HG02943 (cell line): Measurements from ENCODE around the gene C1orf74.

Experiments used
- ATAC-seq: cut with Tn5 transposase; IDR thresholded peaks from one replicate; pipeline ENCODE4 v1.9.1; 2021; ENCODE audit warnings: mild to moderate bottlenecking, low read depth, moderate library complexity; ENCODE audit not compliant: unreplicated experiment

The C1orf74 gene

DNA sequence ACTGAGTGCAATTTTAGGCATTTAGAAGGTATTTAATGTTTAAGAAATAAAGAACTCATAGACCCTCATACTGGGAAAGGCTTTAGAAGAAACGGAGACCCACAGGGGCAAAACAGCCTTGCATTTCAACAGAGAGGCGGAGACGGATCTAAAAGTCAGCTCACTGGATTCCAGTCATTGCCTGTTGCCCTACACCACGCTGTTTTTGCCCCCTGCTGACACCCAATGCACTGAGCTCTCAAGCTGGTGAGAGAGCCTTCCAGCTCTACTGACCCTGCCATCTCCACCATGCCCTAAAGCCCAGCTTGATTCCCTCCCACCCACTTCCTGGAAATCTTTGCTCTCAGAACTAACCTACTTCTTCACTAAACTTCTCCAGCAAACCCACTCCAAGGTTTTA is 35.7 kb downstream of the C1orf74 start:
- no peak for ATAC-seq

DNA sequence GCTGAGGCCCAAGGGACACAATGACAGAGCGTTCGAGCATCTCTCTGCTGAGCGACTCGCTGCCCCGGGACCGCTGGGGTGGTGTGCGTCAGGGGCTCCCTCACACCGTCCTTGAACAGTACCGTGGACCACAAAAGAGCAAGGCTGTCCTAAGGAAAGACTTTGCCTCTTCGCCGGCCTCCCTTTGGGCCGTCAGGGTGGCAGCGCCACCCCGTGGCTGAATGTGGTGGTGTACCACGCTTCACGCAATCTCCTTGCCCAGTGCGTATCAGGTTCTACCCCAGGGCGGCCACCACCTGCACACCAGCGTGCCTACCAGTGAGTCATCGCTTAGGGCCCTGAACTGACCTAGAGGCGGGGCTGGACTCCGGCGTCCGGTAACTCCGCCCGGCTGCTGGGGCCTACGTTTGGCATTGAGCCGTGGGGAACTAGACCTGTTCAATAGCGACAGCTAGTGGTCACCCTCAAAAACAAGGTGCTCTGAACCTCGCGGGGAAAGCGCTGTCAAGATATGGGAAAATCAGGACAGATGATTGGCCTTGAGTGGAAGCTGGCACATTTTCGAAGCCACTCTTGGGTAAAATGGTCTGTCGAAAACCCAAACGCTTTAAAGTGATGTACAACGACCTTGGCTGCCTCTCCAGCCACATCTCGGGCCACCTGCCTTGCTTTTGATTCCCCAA is 36.6 kb downstream of the C1orf74 start:
- peak; percentile 81 for ATAC-seq

DNA sequence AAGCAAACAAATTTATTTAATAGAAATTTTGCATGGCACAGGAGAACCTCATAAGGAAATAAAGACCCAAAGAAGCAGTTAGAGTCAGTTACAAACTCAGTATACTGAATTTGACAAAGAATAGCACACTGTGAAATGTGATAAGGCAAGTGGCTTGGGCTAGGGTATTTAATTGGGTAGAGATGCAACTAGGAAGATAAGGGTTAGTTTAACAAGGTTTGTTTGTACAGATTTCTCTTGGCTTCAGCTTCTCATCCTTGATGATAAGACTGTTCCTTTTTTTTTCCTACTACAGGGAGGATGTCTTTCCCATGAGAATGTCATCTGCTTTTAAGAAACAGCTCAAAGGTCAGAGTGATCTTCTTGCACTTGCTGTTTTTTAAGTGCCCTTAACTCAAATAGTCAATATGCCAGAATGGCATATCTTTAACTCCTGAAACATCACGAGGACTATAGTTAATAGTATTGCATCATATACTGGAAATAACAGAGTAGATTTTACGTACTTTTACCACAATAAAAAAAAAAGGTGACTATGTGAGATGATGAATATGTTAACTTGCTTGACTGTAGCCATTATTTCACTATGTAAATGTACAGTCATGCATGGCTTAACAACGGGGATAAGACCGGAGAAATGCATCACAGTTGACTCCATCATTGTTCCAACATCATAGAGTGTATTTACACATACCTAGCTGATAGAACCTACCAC is 37.8 kb downstream of the C1orf74 start:
- no peak for ATAC-seq

DNA sequence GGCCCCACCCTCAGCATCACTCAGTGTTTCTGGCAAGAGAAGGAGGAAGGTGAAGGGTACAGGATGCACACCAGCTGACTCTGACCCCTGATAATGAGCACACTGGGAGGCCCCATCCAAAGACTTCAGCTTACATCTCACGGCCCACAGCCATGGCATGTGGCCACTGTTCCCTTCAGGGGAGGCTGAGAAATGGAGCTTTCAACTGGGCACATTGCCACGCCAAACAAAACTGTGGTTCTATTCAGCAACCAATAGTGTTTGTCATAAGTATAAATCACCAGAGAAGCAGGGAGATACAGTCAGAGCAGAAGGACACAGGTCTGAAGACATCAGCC is 41.2 kb downstream of the C1orf74 start:
- no peak for ATAC-seq

DNA sequence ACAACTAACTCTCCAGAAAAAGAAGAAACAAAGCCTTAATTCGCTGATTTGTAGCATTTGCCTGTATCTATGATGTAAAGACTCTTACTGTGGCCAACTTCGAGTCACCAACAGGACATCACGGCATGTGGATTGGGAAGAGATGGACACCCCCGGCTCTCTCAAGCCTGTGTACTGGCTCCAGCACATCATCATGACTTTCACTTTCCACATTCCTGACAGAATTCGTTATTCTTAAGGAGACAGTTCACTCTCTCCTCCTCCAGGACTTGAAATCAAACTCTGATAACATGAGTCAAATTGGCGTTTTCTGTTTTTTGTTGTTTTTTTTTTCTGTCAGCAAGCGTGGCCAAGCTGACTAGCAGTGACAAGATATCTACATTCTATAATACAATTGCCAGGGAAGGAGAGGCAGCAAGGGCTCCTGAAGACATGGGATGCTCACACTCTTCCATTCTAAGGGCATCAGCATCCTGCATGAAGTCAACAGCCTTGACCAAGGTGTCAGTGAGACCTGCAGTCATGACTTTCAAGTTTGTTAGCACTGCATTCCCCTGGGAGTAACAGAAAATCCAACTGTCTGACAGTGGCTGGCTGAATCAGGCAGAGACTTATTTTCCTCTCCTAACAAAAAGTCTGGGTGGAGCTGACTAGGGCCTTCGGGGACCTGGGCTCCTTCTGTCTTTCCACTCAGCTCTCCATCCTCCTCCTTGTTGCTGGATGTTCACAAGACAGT is 41.8 kb downstream of the C1orf74 start:
- ATAC-seq = no peak

DNA sequence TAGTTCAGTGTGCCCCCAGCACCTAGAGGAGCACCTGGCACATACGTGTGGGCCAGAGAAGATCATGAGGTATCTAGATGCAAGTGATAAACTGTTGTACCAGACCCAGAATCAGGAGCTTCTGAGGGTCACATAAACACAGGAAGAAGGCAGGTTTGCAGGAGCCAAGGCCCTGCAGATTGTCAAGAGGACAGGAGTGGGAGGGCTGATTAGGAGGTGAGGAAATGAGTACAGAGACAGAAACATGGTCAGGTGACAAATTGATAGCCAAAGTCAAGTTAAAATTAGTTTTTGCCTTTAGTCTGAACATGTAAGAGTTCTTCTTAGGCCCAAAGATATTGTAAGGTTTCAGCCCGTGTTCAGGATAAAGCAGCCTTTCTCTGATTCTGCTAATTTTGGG is 42.5 kb downstream of the C1orf74 start:
- no peak for ATAC-seq

DNA sequence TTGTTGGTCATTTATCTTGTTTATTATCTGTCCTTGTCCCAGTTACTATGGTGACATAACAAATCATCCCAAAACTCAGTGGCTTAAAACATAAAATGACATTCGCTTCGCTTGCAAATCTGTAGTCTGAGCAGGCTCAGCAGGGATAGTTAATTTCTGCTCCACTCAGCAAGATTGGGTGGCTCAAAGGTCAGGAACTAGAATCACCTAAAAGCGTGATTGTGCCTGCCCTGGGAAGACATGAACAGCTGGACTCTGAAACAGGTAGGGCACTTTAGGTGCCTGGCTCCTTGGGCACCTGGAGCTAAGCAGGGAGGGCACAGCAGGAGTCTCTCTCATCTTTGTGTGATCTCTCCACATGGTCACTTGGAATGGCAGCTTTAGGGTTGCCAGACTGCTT is 43.2 kb downstream of the C1orf74 start:
- no peak for ATAC-seq

DNA sequence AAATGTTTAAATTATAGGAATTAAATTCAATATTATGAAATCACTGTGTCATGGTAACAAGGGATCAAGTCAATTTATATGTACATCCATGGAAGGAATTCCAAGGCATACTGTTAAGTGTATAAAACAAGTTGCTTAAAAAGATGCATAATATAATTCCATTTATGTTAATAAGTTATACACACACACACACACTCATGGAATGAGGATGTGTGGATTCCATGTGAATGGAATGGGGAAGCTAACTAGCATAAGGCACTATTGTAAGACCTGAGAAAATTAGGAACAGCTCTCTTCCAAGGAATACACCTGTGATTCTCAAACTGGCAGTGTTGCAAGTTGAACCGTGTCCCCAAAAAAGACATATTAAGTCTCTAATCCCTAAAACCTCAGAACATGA is 46.1 kb downstream of the C1orf74 start:
- ATAC-seq = no peak

DNA sequence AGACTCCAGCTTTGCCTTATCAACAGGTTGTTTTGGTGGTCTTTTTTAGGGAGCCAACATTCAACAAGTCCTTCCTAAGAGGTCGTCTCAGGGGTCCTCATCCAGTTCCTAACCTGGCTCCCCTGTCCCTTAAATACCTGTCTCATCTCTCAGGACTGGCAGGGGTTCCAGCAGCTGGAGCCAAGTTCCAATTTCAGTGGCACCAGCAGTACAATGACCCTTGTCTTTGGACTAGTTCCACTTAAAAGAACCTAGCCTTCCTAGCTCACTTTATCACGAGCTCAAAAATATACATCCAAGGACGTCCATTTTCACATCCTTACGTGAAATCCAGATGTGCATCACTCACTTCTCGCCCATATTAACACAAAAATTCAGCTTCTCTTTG is 47.2 kb downstream of the C1orf74 start:
- ATAC-seq = no peak

DNA sequence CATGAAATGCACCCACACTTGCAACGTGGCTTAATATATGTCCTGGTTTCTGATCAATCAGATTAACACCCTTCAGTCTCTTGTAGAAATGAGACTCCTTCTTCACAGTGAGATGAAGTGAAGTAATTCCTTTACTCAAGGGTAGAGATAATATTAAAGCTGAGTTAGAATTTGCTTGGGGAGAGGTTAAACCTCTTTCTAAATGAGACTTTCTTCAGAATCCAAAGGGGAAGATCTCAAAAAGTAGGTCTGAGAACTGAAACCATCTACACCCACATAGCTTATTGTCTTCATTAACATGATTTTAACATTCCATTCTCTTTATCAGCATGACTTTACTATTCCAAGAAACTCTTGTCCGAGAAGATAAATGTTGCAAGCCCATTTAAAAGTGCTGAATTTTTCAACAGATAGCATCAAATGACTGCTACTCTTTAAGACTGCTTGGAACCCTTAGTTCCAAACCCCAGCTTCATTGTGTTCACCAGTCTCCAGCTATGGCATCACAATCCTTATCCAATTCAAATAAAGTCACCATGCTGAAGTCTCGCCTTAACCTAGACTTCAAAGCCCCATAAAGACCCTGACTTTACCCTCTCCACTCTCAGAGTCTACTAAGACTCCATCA is 47.8 kb downstream of the C1orf74 start:
- ATAC-seq = no peak

DNA sequence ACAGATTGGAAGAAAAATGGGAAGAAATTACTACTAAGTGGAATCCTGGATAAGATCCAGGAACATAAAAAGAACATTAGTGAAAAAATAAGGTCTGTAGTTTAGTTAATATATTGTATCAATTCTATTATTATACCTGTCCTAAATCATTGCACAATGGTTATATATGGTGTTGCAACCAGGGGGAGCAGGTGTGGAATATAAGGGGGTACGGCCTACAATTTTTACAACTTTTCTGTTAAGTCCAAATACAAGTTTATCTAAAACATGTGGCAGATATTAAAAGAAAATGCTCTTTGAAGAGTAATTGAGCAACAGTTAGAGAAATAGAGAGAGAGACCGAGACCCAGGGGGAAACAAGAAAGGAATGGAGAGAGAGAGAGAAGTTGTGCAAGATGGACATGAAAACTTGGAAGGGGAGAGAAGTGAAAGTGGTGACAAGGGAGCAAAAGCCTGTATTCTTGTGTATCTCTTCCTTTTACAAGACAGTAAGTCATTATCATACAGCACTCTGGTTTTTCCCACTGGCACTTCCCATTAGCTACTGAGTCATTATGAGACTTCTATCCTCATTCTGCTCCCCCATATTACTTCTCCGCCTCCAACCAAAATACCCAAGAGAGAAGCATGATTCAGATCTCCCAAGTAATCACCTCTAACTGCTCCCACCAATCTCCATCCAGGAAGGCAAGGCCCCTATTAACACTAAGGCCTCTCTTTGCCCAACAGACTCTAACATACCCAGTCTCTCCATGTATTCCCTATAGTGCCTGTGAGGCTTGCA is 50.8 kb downstream of the C1orf74 start:
- ATAC-seq = no peak

DNA sequence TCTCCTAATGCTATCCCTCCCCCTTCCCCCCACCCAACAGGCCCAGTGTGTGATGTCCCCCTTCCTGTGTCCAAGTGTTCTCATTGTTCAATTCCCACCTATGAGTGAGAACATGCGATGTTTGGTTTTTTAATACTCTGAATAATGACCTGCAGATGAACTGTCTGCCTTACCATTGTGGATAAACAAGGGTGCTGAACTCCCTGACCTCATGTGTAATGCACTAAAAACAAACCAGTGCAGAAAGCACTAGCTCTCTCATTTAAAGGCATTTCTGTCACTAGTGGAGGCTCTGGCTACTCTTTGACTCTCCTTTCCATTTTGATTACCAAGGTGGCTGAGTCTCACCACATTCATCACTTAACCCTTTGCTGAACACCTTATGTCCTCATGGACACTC is 51.6 kb downstream of the C1orf74 start:
- no peak for ATAC-seq

DNA sequence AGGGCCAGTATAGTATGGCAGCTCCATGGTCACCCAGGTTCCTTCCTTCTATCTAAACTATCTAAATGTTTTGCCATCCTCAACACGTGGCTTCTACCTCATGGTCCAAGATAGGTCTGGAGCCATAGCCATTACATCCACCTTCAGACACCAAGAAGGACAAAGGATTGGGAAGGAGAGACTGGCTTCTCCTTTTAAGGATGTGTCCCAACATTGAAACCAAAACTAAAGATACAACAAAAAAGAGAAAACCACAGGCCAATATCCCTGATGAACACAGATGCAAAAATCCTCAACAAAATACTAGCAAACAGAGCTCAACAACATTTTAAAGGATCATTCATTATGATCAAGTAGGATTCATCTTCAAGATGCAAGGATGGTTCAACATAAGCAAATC is 54.9 kb downstream of the C1orf74 start:
- no peak for ATAC-seq
